Uterus (tissue), 4 donors: Measurements from ENCODE around the gene LCP2. TPM values are rescaled to one million over a fixed set of nuclear protein-coding genes. Genes with fewer than 3 reads are reported as not detected.

Source experiments
- DNase-seq, 2 donors: peaks; one replicate each; pipeline ENCODE4 v3.0.0-alpha.2; 2019 to 2020
- H3K27ac ChIP-seq, 2 donors: fragments of 200-600 bp; sonication (generic); 1 replicate in 1 of 2; 2 replicates in 1 of 2; pipeline ENCODE4 v1.5.1; 2016 to 2018
- H3K27me3 ChIP-seq, 2 donors: fragments of 200-600 bp; sonication (generic); one replicate each; pipeline ENCODE4 v1.5.1; 2018 to 2019; ENCODE audit warnings: control low read depth in 1 of 2
- H3K36me3 ChIP-seq, 2 donors: fragments of 200-600 bp; sonication (generic); one replicate each; pipeline ENCODE4 v1.5.1; 2019; ENCODE audit warnings: control low read depth in 1 of 2
- H3K4me1 ChIP-seq, 2 donors: fragments of 200-600 bp; sonication (generic); one replicate each; pipeline ENCODE4 v1.5.1; 2018 to 2019; ENCODE audit warnings: control low read depth in 1 of 2
- H3K4me3 ChIP-seq, 2 donors: fragments of 200-600 bp; sonication (generic); 1 replicate in 1 of 2; 2 replicates in 1 of 2; pipeline ENCODE4 v1.5.1; 2018 to 2019; ENCODE audit warnings: mild to moderate bottlenecking in 1 of 2
- H3K9me3 ChIP-seq, 2 donors: fragments of 200-600 bp; sonication (generic); one replicate each; pipeline ENCODE4 v1.5.1; 2019; ENCODE audit warnings: control low read depth in 1 of 2
- POLR2A ChIP-seq, 2 donors: fragments of 450-650 bp; IDR thresholded peaks; one replicate each; pipeline ENCODE4 v1.6.1; 2016; ENCODE audit warnings: antibody characterized with exemption in 2 of 2, mild to moderate bottlenecking in 1 of 2, moderate library complexity in 1 of 2
- intact Hi-C: fragments of 100-400 bp; cut with DNase I; formaldehyde crosslinking; loops from one replicate; pipeline ENCODE4 v1.15.1; 2023; ENCODE audit warnings: low total_unique reads
- total RNA-seq, 4 donors: library from RNA; depleted of rRNA in 3 of 4; stranded (reverse); fragments of >200 nt in 3 of 4; gene quantifications; one replicate each; pipeline versions ENCODE4 v1.1.0 to v1.2.4, GENCODE V29; 2014 to 2023
- TF ChIP-seq, protein P1 (sequence below), 4 experiments: fragments of 200-600 bp in 2 of 4; fragments of 450-650 bp in 2 of 4; sonication (generic) in 2 of 4; IDR thresholded peaks; one replicate each; pipeline ENCODE4 v1.5.1; 2016 to 2019; ENCODE audit warnings: antibody characterized with exemption in 4 of 4, mild to moderate bottlenecking in 2 of 4, moderate library complexity in 1 of 4
- donor health status: DM: yes; HTN: yes; CAD: no.

LCP2 gene
- total RNA-seq, 4 donors from 2014 or later = 1.3 to 19.1 (median 11.2) TPM

DNA sequence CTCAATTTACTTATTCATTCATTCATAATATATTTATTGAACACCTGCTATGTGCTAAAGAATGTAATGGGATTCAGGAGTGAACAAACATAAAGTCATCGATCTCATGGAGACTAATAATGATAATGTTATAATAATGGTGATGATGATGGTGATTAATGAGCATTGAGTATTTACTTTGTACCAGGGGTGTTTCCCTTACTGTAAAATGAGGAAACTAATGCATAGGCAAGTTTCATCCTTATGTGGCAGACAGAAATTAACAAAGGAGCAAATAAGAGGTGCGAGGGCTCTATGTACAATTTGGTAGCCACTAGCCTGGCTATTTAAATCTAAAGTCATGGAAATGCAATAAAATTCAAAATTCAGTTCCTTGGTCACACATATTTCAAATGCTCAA lies 11.1 kb upstream of the LCP2 start:
- Histone ChIP-seq H3K27ac (peak overlapping the region; percentile 73 to 87), H3K27me3 (no peaks in the 10 kb centered on the region), H3K36me3 (no peaks in the 10 kb centered on the region), H3K4me1 (peaks cover 0 to 4% of the 10 kb centered on the region in 2 donors), H3K4me3 (no peak overlapping the region), H3K9me3 (no peaks in the 10 kb centered on the region)
- DNase-seq = no peak
- no peak for TF ChIP-seq POLR2A (IDR thresholded peaks at IDR 0.05)
- intact Hi-C loops = no loop called here

DNA sequence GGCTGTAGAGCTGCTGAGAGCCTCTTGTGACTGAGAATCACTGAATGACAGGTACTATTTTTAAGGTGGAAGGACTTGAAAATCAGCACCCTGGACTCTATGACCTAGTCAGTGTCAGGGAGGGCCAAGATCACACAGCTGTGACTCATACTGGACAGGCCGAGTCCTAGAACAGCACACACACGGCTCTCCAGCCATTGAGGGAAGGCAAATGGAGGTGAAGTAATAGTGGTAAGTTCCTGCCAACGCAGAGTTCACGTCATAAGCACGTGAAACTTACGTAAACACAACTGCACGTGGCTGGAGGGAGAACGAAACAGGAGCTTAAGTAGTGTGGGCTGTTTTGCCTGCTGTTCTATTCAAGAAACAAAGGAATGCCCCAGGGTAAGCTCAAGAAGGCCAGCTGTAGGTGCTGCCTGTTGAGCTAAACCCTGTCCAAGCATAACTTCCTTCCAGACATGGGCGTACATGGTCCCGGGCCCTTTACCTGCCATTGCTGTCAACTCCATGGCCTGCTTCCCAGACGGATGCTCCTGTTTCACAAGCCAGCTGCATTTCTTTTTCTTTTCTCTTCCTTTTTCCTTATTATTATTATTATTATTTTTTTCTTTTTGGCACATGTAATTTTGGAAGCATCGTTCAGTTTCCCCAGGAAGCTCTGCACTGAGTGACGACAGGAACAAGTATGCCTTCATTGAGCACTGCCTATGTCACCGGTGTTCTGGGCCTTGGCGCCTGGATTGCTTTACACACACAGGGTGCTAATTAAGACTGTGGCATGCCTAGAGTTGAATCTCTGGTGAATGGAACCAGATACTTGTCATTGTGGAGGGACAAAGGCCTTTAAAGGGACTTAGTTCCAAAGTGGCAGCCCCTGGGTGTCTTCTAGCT lies 10.2 kb upstream of the LCP2 start:
- Histone ChIP-seq H3K27ac (peak overlapping the region; percentile 78 to 87), H3K4me1 (peaks cover 0 to 4% of the 10 kb centered on the region in 2 donors), H3K27me3 (no peaks in the 10 kb centered on the region), H3K4me3 (no peak overlapping the region), H3K9me3 (no peaks in the 10 kb centered on the region), H3K36me3 (no peaks in the 10 kb centered on the region)
- TF ChIP-seq POLR2A (IDR thresholded peaks at IDR 0.05) = no peak
- TF ChIP-seq, protein P1, sequence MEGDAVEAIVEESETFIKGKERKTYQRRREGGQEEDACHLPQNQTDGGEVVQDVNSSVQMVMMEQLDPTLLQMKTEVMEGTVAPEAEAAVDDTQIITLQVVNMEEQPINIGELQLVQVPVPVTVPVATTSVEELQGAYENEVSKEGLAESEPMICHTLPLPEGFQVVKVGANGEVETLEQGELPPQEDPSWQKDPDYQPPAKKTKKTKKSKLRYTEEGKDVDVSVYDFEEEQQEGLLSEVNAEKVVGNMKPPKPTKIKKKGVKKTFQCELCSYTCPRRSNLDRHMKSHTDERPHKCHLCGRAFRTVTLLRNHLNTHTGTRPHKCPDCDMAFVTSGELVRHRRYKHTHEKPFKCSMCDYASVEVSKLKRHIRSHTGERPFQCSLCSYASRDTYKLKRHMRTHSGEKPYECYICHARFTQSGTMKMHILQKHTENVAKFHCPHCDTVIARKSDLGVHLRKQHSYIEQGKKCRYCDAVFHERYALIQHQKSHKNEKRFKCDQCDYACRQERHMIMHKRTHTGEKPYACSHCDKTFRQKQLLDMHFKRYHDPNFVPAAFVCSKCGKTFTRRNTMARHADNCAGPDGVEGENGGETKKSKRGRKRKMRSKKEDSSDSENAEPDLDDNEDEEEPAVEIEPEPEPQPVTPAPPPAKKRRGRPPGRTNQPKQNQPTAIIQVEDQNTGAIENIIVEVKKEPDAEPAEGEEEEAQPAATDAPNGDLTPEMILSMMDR (IDR thresholded peaks at IDR 0.05) = no peak
- intact Hi-C loops = no loop called here
- peak; percentile 87 to 93 for DNase-seq

DNA sequence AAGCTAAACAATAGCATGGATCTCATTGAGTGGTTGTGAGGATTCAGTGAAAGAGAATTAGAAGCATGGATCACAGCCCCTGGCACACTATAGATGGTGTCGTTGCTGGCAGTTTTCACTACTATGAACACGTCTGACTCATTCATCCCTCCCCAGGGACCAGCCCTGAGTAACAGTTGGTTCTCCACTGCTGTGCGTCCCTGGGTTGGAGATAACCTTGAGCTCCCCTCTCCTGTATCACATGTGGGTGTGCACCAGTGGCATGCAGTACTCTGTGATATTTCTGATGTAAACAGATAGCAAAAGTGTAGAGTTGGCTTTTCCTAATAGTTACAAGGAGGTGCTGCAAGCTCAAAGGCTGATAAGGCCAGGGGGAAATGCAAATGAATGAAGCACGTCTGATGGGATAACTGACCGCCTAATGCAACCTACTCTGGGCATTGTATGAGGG lies 8.8 kb upstream of the LCP2 start:
- Histone ChIP-seq H3K27me3 (no peaks in the 10 kb centered on the region), H3K4me3 (no peak overlapping the region), H3K4me1 (peaks cover 0 to 15% of the 10 kb centered on the region in 2 donors), H3K27ac (peak overlapping the region; percentile 78 to 87), H3K36me3 (no peaks in the 10 kb centered on the region), H3K9me3 (no peaks in the 10 kb centered on the region)
- peak; percentile 63 to 80 for DNase-seq
- intact Hi-C loops = no loop called here
- no peak for TF ChIP-seq POLR2A (IDR thresholded peaks at IDR 0.05)
- TF ChIP-seq, protein P1 (IDR thresholded peaks at IDR 0.05) = no peak

DNA sequence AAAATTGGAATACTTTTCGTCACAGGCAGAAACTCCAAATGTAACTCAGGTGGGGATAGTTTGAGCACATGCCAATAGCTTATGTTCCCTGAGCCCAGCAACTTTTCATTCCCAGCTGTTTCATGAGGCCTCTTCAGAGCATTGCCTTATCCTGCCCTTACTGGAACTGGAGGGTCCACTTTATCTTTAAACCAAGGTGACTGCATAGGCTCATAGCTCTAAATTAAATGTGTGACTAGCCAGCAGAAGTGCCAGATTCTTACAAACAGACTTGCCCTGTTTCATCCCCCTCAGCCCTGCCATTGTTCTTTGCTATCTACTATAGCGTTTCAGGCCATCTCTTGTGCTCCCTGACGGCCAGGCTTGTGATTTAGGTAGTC lies 8.1 kb upstream of the LCP2 start:
- peak overlapping the region; percentile 78 to 87 for H3K27ac ChIP-seq

DNA sequence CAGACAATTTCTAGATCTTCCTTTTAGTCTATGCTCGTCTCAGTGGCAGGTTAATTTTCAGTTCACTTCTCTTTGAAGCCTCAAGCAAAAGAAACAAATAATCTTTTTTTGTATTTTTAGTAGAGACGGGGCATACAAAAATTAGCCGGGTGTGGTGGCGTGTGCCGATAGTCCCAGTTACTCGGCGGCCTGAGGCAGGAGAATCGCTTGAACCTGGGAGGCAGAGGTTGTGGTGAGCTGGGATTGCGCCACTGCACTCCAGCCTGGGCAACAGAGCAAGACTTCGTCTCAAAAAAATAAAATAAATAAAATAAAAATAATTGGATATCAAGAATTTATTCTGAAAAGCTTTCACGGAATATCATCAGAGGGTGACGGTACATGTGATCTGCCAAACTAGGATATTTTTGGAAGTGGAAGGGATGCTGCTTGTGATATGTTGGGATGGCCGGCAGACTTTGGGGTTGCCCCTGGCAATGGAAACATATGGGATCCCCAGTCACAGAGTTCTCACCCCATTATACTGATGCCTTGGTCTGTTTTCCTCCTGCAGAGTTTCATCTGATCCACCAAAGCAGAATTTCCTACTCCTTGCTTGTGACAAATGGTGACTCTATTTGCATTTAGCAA lies 7.6 kb upstream of the LCP2 start:
- H3K27ac ChIP-seq = peak overlapping the region; percentile 78 to 87

More for the DNA sequence above, 8.1 kb upstream of the LCP2 start:
- Histone ChIP-seq H3K36me3 (no peaks in the 10 kb centered on the region), H3K9me3 (no peaks in the 10 kb centered on the region), H3K27me3 (no peaks in the 10 kb centered on the region), H3K4me3 (no peak overlapping the region), H3K4me1 (peaks cover 0 to 15% of the 10 kb centered on the region in 2 donors)
- intact Hi-C loops = no loop called here
- no peak for TF ChIP-seq POLR2A (IDR thresholded peaks at IDR 0.05)
- TF ChIP-seq, protein P1 (IDR thresholded peaks at IDR 0.05) = no peak
- no peak for DNase-seq

More for the DNA sequence above, 7.6 kb upstream of the LCP2 start:
- Histone ChIP-seq H3K4me1 (peaks cover 0 to 15% of the 10 kb centered on the region in 2 donors), H3K27me3 (no peaks in the 10 kb centered on the region), H3K9me3 (no peaks in the 10 kb centered on the region), H3K36me3 (no peaks in the 10 kb centered on the region), H3K4me3 (no peak overlapping the region)
- intact Hi-C loops = no loop called here
- DNase-seq = no peak
- TF ChIP-seq, protein P1 (IDR thresholded peaks at IDR 0.05) = no peak
- TF ChIP-seq POLR2A (IDR thresholded peaks at IDR 0.05) = no peak
